Panc1 (cell line): ENCODE results near the gene DNAJC30. TPM values are rescaled to one million over a fixed set of nuclear protein-coding genes. Genes with fewer than 3 reads are reported as not detected.

Source experiments
- ATAC-seq: fragments of 200-7000 bp; cut with Tn5 transposase; 2 replicates; pipeline ENCODE4 v1.9.1; 2020; ENCODE audit warnings: mild to moderate bottlenecking, moderate library complexity
- BruUV-seq: library from RNA; stranded (reverse); fragments of 400-500 nt; replicated peaks from 2 replicates; lab custom pipeline; 2021; lab: Mats Ljungman, UMichigan
- CTCF ChIA-PET: fragments of 300-600 bp; sonication (Branson Sonifier 250); formaldehyde crosslinking; loops from one replicate; lab custom pipeline; 2022; ENCODE audit warnings: antibody characterized with exemption; lab: Charles Lee
- POLR2A ChIA-PET: fragments of 300-600 bp; sonication (Branson Sonifier 250); formaldehyde crosslinking; loops from one replicate; lab custom pipeline; 2022; ENCODE audit warnings: antibody characterized with exemption; lab: Charles Lee
- DNase-seq: peaks from one replicate; pipeline ENCODE4 v3.0.0-alpha.2; 2010; ENCODE audit warnings: low read depth, low spot score
- H3K27ac ChIP-seq: 2 replicates; pipeline ENCODE4 v1.5.1; 2011; ENCODE audit warnings: mild to moderate bottlenecking, low read length, inconsistent platforms
- H3K27me3 ChIP-seq: fragments of 200-500 bp; sonication (Bioruptor generic); 2 replicates; pipeline ENCODE4 v1.6.0; 2014; ENCODE audit warnings: low read length, inconsistent platforms; ENCODE audit not compliant: control insufficient read depth, insufficient read depth
- H3K36me3 ChIP-seq: fragments of 200-500 bp; sonication (Bioruptor generic); 2 replicates; pipeline ENCODE4 v1.5.1; 2014; ENCODE audit warnings: inconsistent platforms, mild to moderate bottlenecking, low read length, moderate library complexity; ENCODE audit not compliant: control insufficient read depth, insufficient read depth
- H3K4me1 ChIP-seq: 2 replicates; pipeline ENCODE4 v1.5.1; 2011; ENCODE audit warnings: inconsistent platforms, mild to moderate bottlenecking, low read length, moderate library complexity; ENCODE audit not compliant: control insufficient read depth, insufficient read depth
- H3K4me3 ChIP-seq, 2 experiments: 2 replicates each; pipeline ENCODE4 v1.5.1; 2011 to 2012; ENCODE audit warnings: low read depth in 2 of 2, low read length in 2 of 2, mild to moderate bottlenecking in 2 of 2, inconsistent platforms in 1 of 2, moderate library complexity in 1 of 2
- H3K9me3 ChIP-seq: fragments of 200-500 bp; sonication (Bioruptor generic); 2 replicates; pipeline ENCODE4 v1.5.1; 2014; ENCODE audit warnings: low read depth, mild to moderate bottlenecking, inconsistent platforms, low read length, moderate library complexity; ENCODE audit not compliant: control insufficient read depth, insufficient read depth
- CTCF ChIP-seq: fragments of 450-650 bp; IDR thresholded peaks from 2 replicates; pipeline ENCODE4 v1.5.1; 2017; ENCODE audit warnings: mild to moderate bottlenecking
- POLR2AphosphoS5 ChIP-seq: IDR thresholded peaks from 2 replicates; pipeline ENCODE4 v1.6.1; 2012; ENCODE audit warnings: mild to moderate bottlenecking, low read depth, low read length, moderate library complexity
- REST ChIP-seq, 2 experiments: IDR thresholded peaks; 2 replicates each; pipeline ENCODE4 v1.6.1; 2011 to 2012; ENCODE audit warnings: low read depth in 2 of 2, control low read depth in 1 of 2, low read length in 1 of 2, mild to moderate bottlenecking in 1 of 2, moderate library complexity in 1 of 2; ENCODE audit not compliant: insufficient read depth in 1 of 2
- SIN3A ChIP-seq: IDR thresholded peaks from 2 replicates; pipeline ENCODE4 v1.6.1; 2012; ENCODE audit warnings: low read depth, mild to moderate bottlenecking, low read length, moderate library complexity, borderline replicate concordance; ENCODE audit not compliant: insufficient read depth
- TCF7L2 ChIP-seq: IDR thresholded peaks from 2 replicates; pipeline ENCODE4 v1.6.1; 2011; ENCODE audit warnings: mild to moderate bottlenecking, low read depth, low read length, inconsistent platforms
- in situ Hi-C: cut with HindIII; loops from 2 replicates; pipeline ENCODE4 v1.10.0; 2016; ENCODE audit warnings: low sequenced_read_pairs, low pct_unique_long_range_greater_than_20kb
- intact Hi-C: fragments of 100-400 bp; cut with micrococcal nuclease; formaldehyde crosslinking; loops from one replicate; pipeline ENCODE4 v1.10.0; 2022; ENCODE audit not compliant: unreplicated experiment
- total RNA-seq: library from RNA; stranded (reverse); gene quantifications from one replicate; pipeline ENCODE4 v1.2.1, GENCODE V29; 2021; ENCODE audit not compliant: unreplicated experiment

The DNAJC30 gene
- total RNA-seq, 1 experiment from 2014 or later, result 11.1 TPM

- ATAC-seq (no peak; the same call in 1 of the 2 replicates), DNase-seq (peak; percentile 68)
- ChIA-PET CTCF (interaction anchor here (1.7 kb wide), 1 partner anchor 16 kb away, joined by 4 read pairs; no protein-coding TSS in a partner anchor), POLR2A (no interaction called here)
- Histone ChIP-seq H3K4me3 (peak overlapping the region; percentile 82 to 96), H3K4me1 (peaks cover 71% of the 10 kb centered on the region), H3K27ac (peak overlapping the region; percentile 96), H3K36me3 (no peaks in the 10 kb centered on the region), H3K27me3 (no peaks in the 10 kb centered on the region), H3K9me3 (no peaks in the 10 kb centered on the region)
- TF ChIP-seq REST (IDR thresholded peaks at IDR 0.05; ENCODE audit: insufficient read depth in 1 of 2, low read depth in 2 of 2, low read length in 1 of 2) (no peak), SIN3A (no peak), CTCF (no peak), POLR2AphosphoS5 (no peak), TCF7L2 (no peak)
- intact Hi-C loops (no loop called here), in situ Hi-C loops (no loop called here)
- no TSS peak for BruUV-seq
Observed at GRCh38 chr7:73717991-73718405, 34.7 kb upstream of the DNAJC30 start.

GRCh38 chr7:73717025-73717807 lies 34.0 kb upstream of the DNAJC30 start:
- H3K27me3 ChIP-seq, result no peaks in the 10 kb centered on the region
- no peak for ATAC-seq
- H3K4me3 ChIP-seq, result peak overlapping the region; percentile 82 to 96
- no peak for DNase-seq
- TF ChIP-seq REST (IDR thresholded peaks at IDR 0.05; ENCODE audit: insufficient read depth in 1 of 2, low read depth in 2 of 2, low read length in 1 of 2), result no peak
- no peak for TF ChIP-seq POLR2AphosphoS5
- no peak for TF ChIP-seq CTCF
- no peak for TF ChIP-seq SIN3A
- TF ChIP-seq TCF7L2, result no peak
- H3K4me1 ChIP-seq, result peaks cover 75% of the 10 kb centered on the region
- H3K36me3 ChIP-seq, result no peaks in the 10 kb centered on the region
- CTCF ChIA-PET, result interaction anchor here (0.6 to 1.7 kb wide), 3 partner anchors 15 to 17 kb away, joined by 3 to 4 read pairs (median 3); no protein-coding TSS in a partner anchor
- H3K9me3 ChIP-seq, result no peaks in the 10 kb centered on the region
- peak overlapping the region; percentile 96 for H3K27ac ChIP-seq
- no TSS peak for BruUV-seq
- intact Hi-C loops, result no loop called here
- POLR2A ChIA-PET, result interaction anchor here (0.6 to 0.7 kb wide), 4 partner anchors 12 to 359 kb away, joined by 3 to 19 read pairs (median 3); no protein-coding TSS in a partner anchor
- in situ Hi-C loops, result no loop called here
